Measurements from ENCODE around the gene OVAAL. TPM values are rescaled to one million over a fixed set of nuclear protein-coding genes. Genes with fewer than 3 reads are reported as not detected.

Gene OVAAL
- total RNA-seq, 6 experiments from 2014 or later, result not detected

- Mint-ChIP-seq H3K4me1 (ENCODE audit: low read depth) (peaks cover 70% of the 10 kb centered on the region), H3K4me3 (peak overlapping the region; percentile 58; the same call in 1 of the 2 replicates), H3K27me3 (ENCODE audit: insufficient read depth) (peaks cover 2% of the 10 kb centered on the region), H3K27ac (peak overlapping the region; percentile 91), H3K36me3 (ENCODE audit: low read depth) (no peaks in the 10 kb centered on the region), H3K9me3 (no peaks in the 10 kb centered on the region)
- TF ChIP-seq CTCF (IDR thresholded peaks at IDR 0.05), result no peak
- DNase-seq, result peak; percentile 23
Observed at GRCh38 chr1:180571832-180572636, 13.3 kb downstream of the OVAAL start.

GRCh38 chr1:180572760-180573159 lies 14.0 kb downstream of the OVAAL start:
- Mint-ChIP-seq H3K27me3 (ENCODE audit: insufficient read depth) (peaks cover 2% of the 10 kb centered on the region), H3K4me1 (ENCODE audit: low read depth) (peaks cover 63% of the 10 kb centered on the region), H3K9me3 (no peaks in the 10 kb centered on the region), H3K36me3 (ENCODE audit: low read depth) (no peaks in the 10 kb centered on the region), H3K4me3 (no peak overlapping the region), H3K27ac (peak overlapping the region; percentile 21; the same call in 1 of the 2 replicates)
- DNase-seq, result no peak
- TF ChIP-seq CTCF (IDR thresholded peaks at IDR 0.05), result no peak

- DNase-seq, result no peak
- H3K27ac Mint-ChIP-seq, result no peak overlapping the region
- peaks cover 2% of the 10 kb centered on the region; the same call in 1 of the 2 replicates for H3K27me3 Mint-ChIP-seq (ENCODE audit: insufficient read depth)
- H3K36me3 Mint-ChIP-seq (ENCODE audit: low read depth), result no peaks in the 10 kb centered on the region
- no peak for TF ChIP-seq CTCF (IDR thresholded peaks at IDR 0.05)
- H3K4me3 Mint-ChIP-seq, result no peak overlapping the region
- H3K9me3 Mint-ChIP-seq, result no peaks in the 10 kb centered on the region
- peaks cover 51% of the 10 kb centered on the region for H3K4me1 Mint-ChIP-seq (ENCODE audit: low read depth)
Observed at GRCh38 chr1:180574031-180574713, 15.4 kb downstream of the OVAAL start.

- no peak for DNase-seq
- Mint-ChIP-seq H3K9me3 (no peaks in the 10 kb centered on the region), H3K27ac (no peak overlapping the region), H3K27me3 (ENCODE audit: insufficient read depth) (peaks cover 2% of the 10 kb centered on the region; the same call in 1 of the 2 replicates), H3K4me1 (ENCODE audit: low read depth) (peaks cover 43% of the 10 kb centered on the region), H3K36me3 (ENCODE audit: low read depth) (no peaks in the 10 kb centered on the region), H3K4me3 (no peak overlapping the region)
- no peak for TF ChIP-seq CTCF (IDR thresholded peaks at IDR 0.05)
Observed at GRCh38 chr1:180577361-180577760, 18.6 kb downstream of the OVAAL start.

GRCh38 chr1:180579961-180580611 lies 21.3 kb downstream of the OVAAL start:
- Mint-ChIP-seq H3K27ac (peak overlapping the region; percentile 40), H3K36me3 (ENCODE audit: low read depth) (no peaks in the 10 kb centered on the region), H3K4me3 (no peak overlapping the region), H3K4me1 (ENCODE audit: low read depth) (peaks cover 31% of the 10 kb centered on the region), H3K27me3 (ENCODE audit: insufficient read depth) (no peaks in the 10 kb centered on the region), H3K9me3 (no peaks in the 10 kb centered on the region)
- peak; percentile 46 for DNase-seq
- TF ChIP-seq CTCF (IDR thresholded peaks at IDR 0.05), result no peak

Measured in HFFc6 (cell line).